ENCODE data around the gene LEP.

The LEP gene

GRCh38 chr7:128265906-128266300, 24.8 kb downstream of the LEP start:
- H3K27me3 Mint-ChIP-seq = peaks cover 12% of the 10 kb centered on the region
- no peak overlapping the region for H3K27ac Mint-ChIP-seq
- intact Hi-C loops (cut with micrococcal nuclease) = no loop called here
- H3K4me3 Mint-ChIP-seq = no peak overlapping the region
- peaks cover 8% of the 10 kb centered on the region for H3K4me1 Mint-ChIP-seq (ENCODE audit: low read depth)
- no peaks in the 10 kb centered on the region for H3K9me3 Mint-ChIP-seq
- no peaks in the 10 kb centered on the region for H3K36me3 Mint-ChIP-seq (ENCODE audit: low read depth)

- H3K9me3 Mint-ChIP-seq = no peaks in the 10 kb centered on the region
- no peak overlapping the region for H3K27ac Mint-ChIP-seq
- H3K4me1 Mint-ChIP-seq (ENCODE audit: low read depth) = peaks cover 14% of the 10 kb centered on the region
- H3K4me3 Mint-ChIP-seq = no peak overlapping the region
- no peaks in the 10 kb centered on the region for H3K36me3 Mint-ChIP-seq (ENCODE audit: low read depth)
- peaks cover 18% of the 10 kb centered on the region for H3K27me3 Mint-ChIP-seq
- intact Hi-C loops (cut with micrococcal nuclease) = no loop called here
Observed at GRCh38 chr7:128266529-128266882, 25.4 kb downstream of the LEP start.

GRCh38 chr7:128266883-128267594, 26.0 kb downstream of the LEP start:
- Mint-ChIP-seq H3K9me3 (no peaks in the 10 kb centered on the region), H3K27ac (no peak overlapping the region), H3K4me3 (no peak overlapping the region), H3K36me3 (ENCODE audit: low read depth) (no peaks in the 10 kb centered on the region), H3K4me1 (ENCODE audit: low read depth) (peaks cover 18% of the 10 kb centered on the region), H3K27me3 (peaks cover 21% of the 10 kb centered on the region)
- intact Hi-C loops (cut with micrococcal nuclease) = no loop called here

GRCh38 chr7:128267595-128267924, 26.5 kb downstream of the LEP start:
- no peak overlapping the region for H3K27ac Mint-ChIP-seq
- H3K4me1 Mint-ChIP-seq (ENCODE audit: low read depth) = peaks cover 22% of the 10 kb centered on the region
- no peak overlapping the region for H3K4me3 Mint-ChIP-seq
- no peaks in the 10 kb centered on the region for H3K9me3 Mint-ChIP-seq
- no peaks in the 10 kb centered on the region for H3K36me3 Mint-ChIP-seq (ENCODE audit: low read depth)
- peaks cover 26% of the 10 kb centered on the region for H3K27me3 Mint-ChIP-seq
- intact Hi-C loops (cut with micrococcal nuclease) = no loop called here

- peaks cover 22% of the 10 kb centered on the region for H3K4me1 Mint-ChIP-seq (ENCODE audit: low read depth)
- peaks cover 26% of the 10 kb centered on the region for H3K27me3 Mint-ChIP-seq
- H3K36me3 Mint-ChIP-seq (ENCODE audit: low read depth) = no peaks in the 10 kb centered on the region
- no peak overlapping the region for H3K4me3 Mint-ChIP-seq
- H3K9me3 Mint-ChIP-seq = no peaks in the 10 kb centered on the region
- no peak overlapping the region for H3K27ac Mint-ChIP-seq
- intact Hi-C loops (cut with micrococcal nuclease) = no loop called here
Observed at GRCh38 chr7:128268233-128268632, 27.2 kb downstream of the LEP start.

GRCh38 chr7:128270826-128271272, 29.8 kb downstream of the LEP start:
- no peak overlapping the region for H3K27ac Mint-ChIP-seq
- no peaks in the 10 kb centered on the region for H3K9me3 Mint-ChIP-seq
- intact Hi-C loops (cut with micrococcal nuclease) = no loop called here
- H3K27me3 Mint-ChIP-seq = peaks cover 28% of the 10 kb centered on the region
- H3K4me1 Mint-ChIP-seq (ENCODE audit: low read depth) = peaks cover 38% of the 10 kb centered on the region
- no peak overlapping the region for H3K4me3 Mint-ChIP-seq
- H3K36me3 Mint-ChIP-seq (ENCODE audit: low read depth) = no peaks in the 10 kb centered on the region

GRCh38 chr7:128271471-128271941, 30.4 kb downstream of the LEP start:
- peaks cover 28% of the 10 kb centered on the region for H3K27me3 Mint-ChIP-seq
- no peak overlapping the region for H3K27ac Mint-ChIP-seq
- H3K4me3 Mint-ChIP-seq = peak overlapping the region; percentile 75

GRCh38 chr7:128271942-128272481, 30.9 kb downstream of the LEP start:
- intact Hi-C loops (cut with micrococcal nuclease) = no loop called here

More at GRCh38 chr7:128271471-128271941, 30.4 kb downstream of the LEP start:
- H3K4me1 Mint-ChIP-seq (ENCODE audit: low read depth) = peaks cover 43% of the 10 kb centered on the region
- no peaks in the 10 kb centered on the region for H3K36me3 Mint-ChIP-seq (ENCODE audit: low read depth)
- intact Hi-C loops (cut with micrococcal nuclease) = no loop called here
- no peaks in the 10 kb centered on the region for H3K9me3 Mint-ChIP-seq

GRCh38 chr7:128274246-128274883, 33.3 kb downstream of the LEP start:
- peaks cover under 1% of the 10 kb centered on the region for H3K9me3 Mint-ChIP-seq
- intact Hi-C loops (cut with micrococcal nuclease) = no loop called here
- H3K4me1 Mint-ChIP-seq (ENCODE audit: low read depth) = peaks cover 43% of the 10 kb centered on the region
- peaks cover 21% of the 10 kb centered on the region for H3K27me3 Mint-ChIP-seq
- H3K27ac Mint-ChIP-seq = no peak overlapping the region
- H3K36me3 Mint-ChIP-seq (ENCODE audit: low read depth) = no peaks in the 10 kb centered on the region
- no peak overlapping the region for H3K4me3 Mint-ChIP-seq

More at GRCh38 chr7:128271942-128272481, 30.9 kb downstream of the LEP start:
- Mint-ChIP-seq H3K9me3 (no peaks in the 10 kb centered on the region), H3K27me3 (peaks cover 27% of the 10 kb centered on the region), H3K36me3 (ENCODE audit: low read depth) (no peaks in the 10 kb centered on the region), H3K27ac (no peak overlapping the region), H3K4me1 (ENCODE audit: low read depth) (peaks cover 43% of the 10 kb centered on the region), H3K4me3 (peak overlapping the region; percentile 75)

GRCh38 chr7:128274884-128275603, 34.0 kb downstream of the LEP start:
- intact Hi-C loops (cut with micrococcal nuclease) = no loop called here

GRCh38 chr7:128275681-128276080, 34.6 kb downstream of the LEP start:
- peaks cover 37% of the 10 kb centered on the region for H3K4me1 Mint-ChIP-seq (ENCODE audit: low read depth)
- H3K27me3 Mint-ChIP-seq = peaks cover 18% of the 10 kb centered on the region
- peaks cover 13% of the 10 kb centered on the region for H3K9me3 Mint-ChIP-seq
- H3K4me3 Mint-ChIP-seq = no peak overlapping the region
- H3K27ac Mint-ChIP-seq = peak overlapping the region; percentile 35
- no peaks in the 10 kb centered on the region for H3K36me3 Mint-ChIP-seq (ENCODE audit: low read depth)
- intact Hi-C loops (cut with micrococcal nuclease) = no loop called here

More at GRCh38 chr7:128274884-128275603, 34.0 kb downstream of the LEP start:
- Mint-ChIP-seq H3K4me1 (ENCODE audit: low read depth) (peaks cover 43% of the 10 kb centered on the region), H3K27ac (peak overlapping the region; percentile 35), H3K27me3 (peaks cover 21% of the 10 kb centered on the region), H3K9me3 (peaks cover 8% of the 10 kb centered on the region), H3K36me3 (ENCODE audit: low read depth) (no peaks in the 10 kb centered on the region), H3K4me3 (no peak overlapping the region)

- no peak overlapping the region for H3K27ac Mint-ChIP-seq
- H3K4me3 Mint-ChIP-seq = no peak overlapping the region
Observed at GRCh38 chr7:128278366-128278765, 37.3 kb downstream of the LEP start.

GRCh38 chr7:128279124-128279713, 38.1 kb downstream of the LEP start:
- H3K27ac Mint-ChIP-seq = no peak overlapping the region
- intact Hi-C loops (cut with micrococcal nuclease) = no loop called here
- H3K4me1 Mint-ChIP-seq (ENCODE audit: low read depth) = peaks cover 21% of the 10 kb centered on the region
- H3K9me3 Mint-ChIP-seq = peaks cover 18% of the 10 kb centered on the region
- H3K27me3 Mint-ChIP-seq = no peaks in the 10 kb centered on the region
- H3K4me3 Mint-ChIP-seq = no peak overlapping the region
- no peaks in the 10 kb centered on the region for H3K36me3 Mint-ChIP-seq (ENCODE audit: low read depth)

More at GRCh38 chr7:128278366-128278765, 37.3 kb downstream of the LEP start:
- peaks cover 18% of the 10 kb centered on the region for H3K9me3 Mint-ChIP-seq
- intact Hi-C loops (cut with micrococcal nuclease) = no loop called here
- no peaks in the 10 kb centered on the region for H3K36me3 Mint-ChIP-seq (ENCODE audit: low read depth)
- H3K4me1 Mint-ChIP-seq (ENCODE audit: low read depth) = peaks cover 21% of the 10 kb centered on the region
- H3K27me3 Mint-ChIP-seq = peaks cover 2% of the 10 kb centered on the region

Data from dendritic cell treated with granulocyte-macrophage colony-stimulating factor and Interleukin-4, amounts not matched to agents 40 ng/mL and 50 ng/mL, for 4 days (primary cell).